Left lung (tissue), 10 donors: ENCODE data around the gene RELB. TPM values are rescaled to one million over a fixed set of nuclear protein-coding genes. Genes with fewer than 3 reads are reported as not detected.

Experiments used
- ATAC-seq: fragments of 200-7000 bp; cut with Tn5 transposase; one replicate; pipeline ENCODE4 v1.9.1; 2020; ENCODE audit warnings: moderate library complexity
- DNase-seq, 4 donors: peaks; one replicate each; pipeline ENCODE4 v3.0.0-alpha.2; 2013 to 2020
- H3K27ac ChIP-seq, 2 donors: fragments of 200-600 bp; sonication (generic) in 1 of 2; one replicate each; pipeline versions ENCODE4 v1.5.0 to v1.8.0; 2020 to 2021
- H3K27me3 ChIP-seq, 2 donors: fragments of 200-600 bp; sonication (generic) in 1 of 2; one replicate each; pipeline versions ENCODE4 v1.5.0 to v1.8.0; 2020 to 2021
- H3K36me3 ChIP-seq, 2 donors: fragments of 200-600 bp; sonication (generic) in 1 of 2; one replicate each; pipeline versions ENCODE4 v1.5.0 to v1.8.0; 2020 to 2021
- H3K4me1 ChIP-seq, 2 donors: fragments of 200-600 bp; one replicate each; pipeline ENCODE4 v1.8.0; 2021
- H3K4me3 ChIP-seq, 2 donors: fragments of 200-600 bp; sonication (generic) in 1 of 2; one replicate each; pipeline versions ENCODE4 v1.5.0 to v1.8.0; 2020 to 2021; ENCODE audit warnings: mild to moderate bottlenecking in 1 of 2
- H3K9me3 ChIP-seq, 2 donors: fragments of 200-600 bp; sonication (generic) in 1 of 2; one replicate each; pipeline versions ENCODE4 v1.5.0 to v1.8.0; 2020 to 2021
- intact Hi-C, 2 donors: fragments of 100-400 bp; cut with DNase I; formaldehyde crosslinking; loops; one replicate each; pipeline versions ENCODE4 v1.11.2 to v1.14.2; 2022
- polyA plus RNA-seq, 6 donors: library from polyadenylated mRNA; unstranded; fragments of 120-200 nt; gene quantifications; one replicate each; pipeline ENCODE4 v1.2.1, GENCODE V29; 2013; ENCODE audit not compliant: insufficient read length in 6 of 6
- total RNA-seq, 2 donors: library from RNA; stranded (reverse); fragmentation: NEBNext Ultra II Directional; extraction: Animal tissue kit (Norgen Biotek cat#: 25700); gene quantifications; one replicate each; pipeline ENCODE4 v1.2.1, GENCODE V29; 2021
- TF ChIP-seq, protein P1 (sequence below), 2 donors: fragments of 200-600 bp; sonication (generic) in 1 of 2; IDR thresholded peaks; one replicate each; pipeline versions ENCODE4 v1.5.0 to v1.8.0; 2021; ENCODE audit warnings: antibody characterized with exemption in 2 of 2
- donor health status: DM: no; HTN: yes; CAD: no.
- donor health status: DM: no; HTN: no; CAD: no.

Gene RELB
- total and polyA plus RNA-seq, 8 donors, result 3.7 to 18.7 (median 5.6) TPM

DNA sequence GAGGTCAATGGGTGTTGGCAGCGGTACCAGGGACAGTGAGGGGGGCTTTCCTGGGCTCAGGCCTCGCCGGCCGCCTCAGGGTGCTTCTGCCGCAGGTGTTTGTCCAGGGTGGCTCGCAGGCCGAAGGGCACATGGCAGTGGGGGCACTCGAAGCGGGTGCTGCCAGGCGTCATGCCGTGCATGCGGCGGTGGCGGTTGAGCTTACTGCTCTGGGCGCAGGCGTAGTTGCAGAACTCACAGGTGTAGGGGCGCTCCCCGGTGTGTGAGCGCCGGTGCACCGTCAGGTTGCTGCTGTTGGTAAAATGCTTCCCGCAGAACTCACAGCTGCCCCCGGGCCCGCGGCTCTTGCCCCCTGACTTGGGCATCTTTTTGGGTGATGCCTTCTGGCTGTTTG lies 70.3 kb downstream of the RELB start:
- Histone ChIP-seq H3K27ac (no peak overlapping the region), H3K27me3 (no peaks in the 10 kb centered on the region), H3K4me3 (no peak overlapping the region), H3K4me1 (peaks cover 2 to 15% of the 10 kb centered on the region in 2 donors), H3K9me3 (no peaks in the 10 kb centered on the region), H3K36me3 (peaks cover 0 to 59% of the 10 kb centered on the region in 2 donors)
- ATAC-seq, result no peak
- intact Hi-C loops, result no loop called here
- TF ChIP-seq, protein P1, sequence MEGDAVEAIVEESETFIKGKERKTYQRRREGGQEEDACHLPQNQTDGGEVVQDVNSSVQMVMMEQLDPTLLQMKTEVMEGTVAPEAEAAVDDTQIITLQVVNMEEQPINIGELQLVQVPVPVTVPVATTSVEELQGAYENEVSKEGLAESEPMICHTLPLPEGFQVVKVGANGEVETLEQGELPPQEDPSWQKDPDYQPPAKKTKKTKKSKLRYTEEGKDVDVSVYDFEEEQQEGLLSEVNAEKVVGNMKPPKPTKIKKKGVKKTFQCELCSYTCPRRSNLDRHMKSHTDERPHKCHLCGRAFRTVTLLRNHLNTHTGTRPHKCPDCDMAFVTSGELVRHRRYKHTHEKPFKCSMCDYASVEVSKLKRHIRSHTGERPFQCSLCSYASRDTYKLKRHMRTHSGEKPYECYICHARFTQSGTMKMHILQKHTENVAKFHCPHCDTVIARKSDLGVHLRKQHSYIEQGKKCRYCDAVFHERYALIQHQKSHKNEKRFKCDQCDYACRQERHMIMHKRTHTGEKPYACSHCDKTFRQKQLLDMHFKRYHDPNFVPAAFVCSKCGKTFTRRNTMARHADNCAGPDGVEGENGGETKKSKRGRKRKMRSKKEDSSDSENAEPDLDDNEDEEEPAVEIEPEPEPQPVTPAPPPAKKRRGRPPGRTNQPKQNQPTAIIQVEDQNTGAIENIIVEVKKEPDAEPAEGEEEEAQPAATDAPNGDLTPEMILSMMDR (IDR thresholded peaks at IDR 0.05), result no peak
- DNase-seq, result no peak

DNA sequence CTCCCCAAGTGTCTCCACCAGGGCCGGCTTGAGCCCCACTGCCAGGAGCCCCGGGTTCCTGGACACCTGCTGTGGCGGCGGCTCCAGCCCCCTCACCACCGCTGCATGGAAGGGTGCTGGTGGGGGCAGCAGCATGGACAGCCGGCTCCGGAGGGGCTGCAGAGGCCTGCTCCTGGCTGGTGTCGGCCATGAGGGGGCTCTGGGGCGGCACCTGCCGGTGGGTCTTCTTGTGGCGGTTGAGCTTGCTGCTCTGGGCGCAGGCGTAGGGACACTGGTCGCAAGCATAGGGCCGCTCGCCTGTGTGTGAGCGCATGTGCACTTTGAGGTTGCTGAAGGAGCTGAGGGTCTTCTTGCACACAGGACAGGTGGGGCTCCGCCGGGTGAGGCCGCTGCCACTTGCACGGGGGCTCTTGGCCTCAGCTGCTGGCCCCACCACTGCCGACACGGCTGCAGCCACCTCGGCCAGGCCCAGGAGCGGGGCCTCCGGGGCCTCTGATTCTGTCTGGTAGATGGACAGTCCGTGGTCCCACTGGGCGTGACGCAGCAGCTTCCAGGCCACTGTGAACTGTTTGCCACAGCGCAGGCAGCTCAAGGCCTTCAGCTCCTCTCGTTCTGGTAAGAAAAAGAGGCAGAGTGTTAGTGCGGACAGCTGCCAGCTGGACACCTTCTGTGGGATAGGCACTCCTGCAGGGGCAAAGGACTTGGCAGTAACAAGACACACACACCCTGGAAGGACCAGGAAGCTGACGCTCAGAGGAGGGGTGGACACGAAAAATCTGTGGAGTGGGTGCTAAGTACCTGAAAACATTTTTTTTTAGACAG lies 70.9 kb downstream of the RELB start:
- peaks cover 8 to 22% of the 10 kb centered on the region in 2 donors for H3K4me1 ChIP-seq
- ATAC-seq (peak; percentile 4), DNase-seq (no peak)
- no peaks in the 10 kb centered on the region for H3K27me3 ChIP-seq
- intact Hi-C loops, result no loop called here
- peaks cover 0 to 53% of the 10 kb centered on the region in 2 donors for H3K36me3 ChIP-seq
- TF ChIP-seq, protein P1 (IDR thresholded peaks at IDR 0.05), result no peak
- no peaks in the 10 kb centered on the region for H3K9me3 ChIP-seq
- H3K27ac ChIP-seq, result no peak overlapping the region
- H3K4me3 ChIP-seq, result no peak overlapping the region

DNA sequence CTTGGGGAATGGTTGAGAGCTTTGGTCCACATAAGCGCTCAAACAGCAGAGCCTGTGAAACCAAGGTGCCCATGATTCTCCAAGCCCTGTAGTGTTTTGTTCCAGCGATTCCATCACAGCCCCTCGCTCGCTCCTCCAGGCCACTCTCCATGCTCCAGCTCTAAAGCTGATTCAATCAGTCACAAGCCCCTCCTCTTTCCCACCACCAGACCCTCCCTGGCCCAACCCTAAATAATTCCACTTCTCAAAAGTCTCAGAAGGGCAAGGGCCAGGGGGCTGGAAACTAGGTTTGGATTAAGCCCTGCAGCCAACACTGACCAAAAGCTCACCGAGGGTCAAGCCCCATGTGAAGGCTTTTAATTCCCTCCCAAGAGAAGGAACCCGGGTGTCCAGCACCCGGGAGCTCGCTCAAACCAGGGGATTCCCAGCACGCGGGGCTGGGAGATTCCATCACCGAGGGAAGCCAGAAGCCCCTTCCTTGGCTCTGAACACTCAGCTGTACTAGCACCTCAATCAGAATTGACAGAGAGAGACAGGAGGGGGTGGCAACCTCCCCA lies 73.6 kb downstream of the RELB start:
- H3K9me3 ChIP-seq, result no peaks in the 10 kb centered on the region
- peak overlapping the region in 1 of 2 donors; percentile 85 for H3K4me3 ChIP-seq
- intact Hi-C loops, result no loop called here
- H3K36me3 ChIP-seq, result peaks cover 0 to 27% of the 10 kb centered on the region in 2 donors
- ATAC-seq, result no peak
- H3K27ac ChIP-seq, result peak overlapping the region; percentile 14 to 93
- H3K27me3 ChIP-seq, result no peaks in the 10 kb centered on the region
- peaks cover 9 to 40% of the 10 kb centered on the region in 2 donors for H3K4me1 ChIP-seq
- no peak for DNase-seq
- TF ChIP-seq, protein P1 (IDR thresholded peaks at IDR 0.05), result no peak

DNA sequence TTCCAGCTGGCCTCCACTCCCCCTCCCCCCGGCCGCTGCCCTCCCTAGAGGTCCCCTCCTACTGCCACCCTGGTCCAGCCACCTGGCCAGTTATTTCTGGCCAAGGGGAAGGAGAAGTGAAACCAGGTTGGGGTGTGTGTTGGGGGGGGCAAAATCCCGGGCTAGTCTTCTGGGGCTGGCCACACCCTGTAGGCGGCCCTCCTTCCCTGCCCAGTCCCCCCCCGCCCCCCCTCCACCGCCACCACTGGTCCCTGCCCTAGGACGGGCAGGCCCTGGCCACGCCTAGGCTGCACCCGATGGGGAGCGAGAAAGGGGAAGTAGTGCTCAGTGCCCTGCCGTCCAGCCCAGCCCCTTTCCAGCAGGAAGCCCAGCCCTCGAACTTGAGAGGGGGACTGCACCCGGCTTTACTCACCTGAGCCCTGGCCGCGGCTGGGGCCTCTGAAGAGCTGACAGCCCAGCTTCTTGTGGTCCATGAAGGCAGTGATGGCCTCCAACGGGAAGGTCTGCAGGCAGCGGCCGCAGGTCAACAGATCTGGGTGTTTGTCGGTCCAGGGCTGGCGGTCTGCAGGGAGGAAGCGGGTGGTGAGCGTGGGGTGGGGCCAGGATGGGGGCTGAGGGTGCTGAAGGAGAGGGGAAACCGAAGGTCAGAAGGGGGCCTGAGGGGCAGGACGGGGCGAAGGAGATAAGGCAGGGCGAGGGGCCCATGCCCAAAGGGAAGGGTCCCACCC lies 74.2 kb downstream of the RELB start:
- DNase-seq (peak in 3 of 4 donors; percentile 71 to 99 (median 95)), ATAC-seq (peak; percentile 84)
- TF ChIP-seq, protein P1 (IDR thresholded peaks at IDR 0.05), result no peak
- peaks cover 0 to 20% of the 10 kb centered on the region in 2 donors for H3K36me3 ChIP-seq
- H3K9me3 ChIP-seq, result no peaks in the 10 kb centered on the region
- peaks cover 16 to 46% of the 10 kb centered on the region in 2 donors for H3K4me1 ChIP-seq
- intact Hi-C loops, result no loop called here
- peak overlapping the region; percentile 43 to 85 for H3K4me3 ChIP-seq
- no peaks in the 10 kb centered on the region for H3K27me3 ChIP-seq
- H3K27ac ChIP-seq, result peak overlapping the region; percentile 33 to 93
